ENCODE measurements around the gene SLC22A5.

The SLC22A5 gene

GRCh38 chr5:132369474-132370180 lies at the start of gene SLC22A5:
Gene SLC22A5 (plus strand): TSS chr5:132369710. CDS start chr5:132369973, 263 bp downstream.
- no peak for DNase-seq

GRCh38 chr5:132319975-132320374 lies 49.5 kb upstream of the SLC22A5 start:
- no peak for DNase-seq

GRCh38 chr5:132321109-132321721 lies 48.3 kb upstream of the SLC22A5 start:
- DNase-seq = no peak

GRCh38 chr5:132322266-132322665 lies 47.2 kb upstream of the SLC22A5 start:
- DNase-seq = no peak

- no peak for DNase-seq
Observed at GRCh38 chr5:132323202-132323601, 46.3 kb upstream of the SLC22A5 start.

GRCh38 chr5:132325691-132326090 lies 43.8 kb upstream of the SLC22A5 start:
- no peak for DNase-seq

- no peak for DNase-seq
Observed at GRCh38 chr5:132327252-132327955, 42.1 kb upstream of the SLC22A5 start.

- DNase-seq = no peak
Observed at GRCh38 chr5:132334812-132335211, 34.7 kb upstream of the SLC22A5 start.

- DNase-seq = no peak
Observed at GRCh38 chr5:132335402-132335801, 34.1 kb upstream of the SLC22A5 start.

GRCh38 chr5:132339502-132339901 lies 30.0 kb upstream of the SLC22A5 start:
- no peak for DNase-seq

GRCh38 chr5:132342291-132343180 lies 27.0 kb upstream of the SLC22A5 start:
- DNase-seq = no peak

- no peak for DNase-seq
Observed at GRCh38 chr5:132344775-132345514, 24.6 kb upstream of the SLC22A5 start.

- no peak for DNase-seq
Observed at GRCh38 chr5:132353486-132353995, 16.0 kb upstream of the SLC22A5 start.

GRCh38 chr5:132354381-132355139 lies 14.9 kb upstream of the SLC22A5 start:
- DNase-seq = no peak

- no peak for DNase-seq
Observed at GRCh38 chr5:132355140-132355765, 14.3 kb upstream of the SLC22A5 start.

- DNase-seq = no peak
Observed at GRCh38 chr5:132358775-132359174, 10.7 kb upstream of the SLC22A5 start.

- no peak for DNase-seq
Observed at GRCh38 chr5:132362086-132362485, 7.4 kb upstream of the SLC22A5 start.

- no peak for DNase-seq
Observed at GRCh38 chr5:132363431-132364112, 5.9 kb upstream of the SLC22A5 start.

GRCh38 chr5:132364319-132364718 lies 5.2 kb upstream of the SLC22A5 start:
- DNase-seq = no peak

GRCh38 chr5:132365213-132365612 lies 4.3 kb upstream of the SLC22A5 start:
- DNase-seq = no peak

All from NCI-H2227 treated with DMSO at 0.1 percent for 48 hours (cell line).